Stimulated activated CD8-positive, alpha-beta memory T cell treated with anti-CD3 and anti-CD28 coated beads, Interleukin-15, amount 100 ng/mL, for 48 hours (primary cell): ENCODE data around the gene VEZF1.

ENCODE experiments used
- DNase-seq, 2 donors: peaks; one replicate each; pipeline ENCODE4 v3.0.0-alpha.2; 2020; ENCODE audit warnings: low read depth in 2 of 2

Gene VEZF1

GRCh38 chr17:57999496-58000017, 11.5 kb upstream of the VEZF1 start:
- no peak for DNase-seq

GRCh38 chr17:57999010-57999495, 11.0 kb upstream of the VEZF1 start:
- DNase-seq = no peak

- DNase-seq = no peak
These were observed 9.2 kb upstream of the VEZF1 start for GRCh38 chr17:57997085-57997809.

GRCh38 chr17:57995076-57995956, 7.3 kb upstream of the VEZF1 start:
- DNase-seq = peak in 1 of 2 donors; percentile 28

- DNase-seq = no peak
These were observed 6.4 kb upstream of the VEZF1 start for GRCh38 chr17:57994436-57994835.

- no peak for DNase-seq
These were observed 5.7 kb upstream of the VEZF1 start for GRCh38 chr17:57993471-57994365.

- DNase-seq = no peak
These were observed 3.5 kb upstream of the VEZF1 start for GRCh38 chr17:57991537-57991936.

GRCh38 chr17:57990037-57990436, 2.0 kb upstream of the VEZF1 start:
- no peak for DNase-seq

GRCh38 chr17:57988301-57989250, 522 bp upstream of the VEZF1 start:
- DNase-seq = no peak

GRCh38 chr17:57986841-57987580, 1.0 kb downstream of the VEZF1 start:
- peak; percentile 36 to 40 for DNase-seq

GRCh38 chr17:57985675-57985974, 2.4 kb downstream of the VEZF1 start:
- no peak for DNase-seq

- DNase-seq = no peak
These were observed 2.9 kb downstream of the VEZF1 start for GRCh38 chr17:57984936-57985674.

GRCh38 chr17:57984261-57984890, 3.7 kb downstream of the VEZF1 start:
- no peak for DNase-seq

GRCh38 chr17:57983446-57983845, 4.6 kb downstream of the VEZF1 start:
- DNase-seq = no peak

GRCh38 chr17:57982452-57983170, 5.4 kb downstream of the VEZF1 start:
- DNase-seq = no peak

GRCh38 chr17:57980522-57980921, 7.5 kb downstream of the VEZF1 start:
- no peak for DNase-seq

- DNase-seq = no peak
These were observed 9.0 kb downstream of the VEZF1 start for GRCh38 chr17:57979076-57979475.

- no peak for DNase-seq
These were observed 11.5 kb downstream of the VEZF1 start for GRCh38 chr17:57976594-57976993.
